ENCODE measurements around the gene GATA2.

Gene GATA2

DNA sequence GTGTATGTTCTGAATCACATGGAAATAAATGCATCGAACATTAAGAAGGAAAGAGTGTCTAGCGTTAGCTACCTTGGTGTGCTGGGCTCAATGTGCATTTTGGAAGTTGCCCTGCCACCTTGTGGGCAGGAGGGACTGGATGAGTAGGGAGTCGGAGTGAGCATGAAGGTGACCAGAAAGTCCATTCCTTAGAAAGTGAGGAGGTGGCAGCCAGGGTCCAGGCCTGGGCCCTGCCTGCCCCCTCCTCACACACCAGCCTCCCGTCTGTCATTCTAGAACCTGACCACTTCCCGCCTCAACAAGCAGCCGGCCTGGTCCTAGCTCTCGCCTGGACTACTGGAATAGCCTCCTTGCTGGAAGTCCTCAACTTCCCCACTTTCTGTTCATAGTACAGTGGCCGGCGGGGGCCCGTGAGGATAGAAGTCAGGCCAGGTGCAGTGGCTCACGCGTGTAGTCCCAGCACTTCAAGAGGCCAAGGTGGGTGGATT is 10.2 kb upstream of the GATA2 start:
- Histone ChIP-seq H3K27me3 (replicated peaks; ENCODE audit: control insufficient read depth, insufficient read depth, low read length, poor library complexity, severe bottlenecking) (peaks cover 10% of the 10 kb centered on the region), H3K36me3 (ENCODE audit: control insufficient read depth, insufficient read depth, low read length) (no peaks in the 10 kb centered on the region), H3K27ac (ENCODE audit: insufficient read depth, low read length, poor library complexity, severe bottlenecking) (no peak overlapping the region), H3K4me3 (ENCODE audit: insufficient read depth, low read depth, low read length, poor library complexity, severe bottlenecking) (no peak overlapping the region), H3K4me1 (ENCODE audit: control insufficient read depth, insufficient read depth, low read length, poor library complexity, severe bottlenecking) (no peaks in the 10 kb centered on the region), H3K9me3 (ENCODE audit: control insufficient read depth, low read length) (no peaks in the 10 kb centered on the region)
- no peak for DNase-seq

DNA sequence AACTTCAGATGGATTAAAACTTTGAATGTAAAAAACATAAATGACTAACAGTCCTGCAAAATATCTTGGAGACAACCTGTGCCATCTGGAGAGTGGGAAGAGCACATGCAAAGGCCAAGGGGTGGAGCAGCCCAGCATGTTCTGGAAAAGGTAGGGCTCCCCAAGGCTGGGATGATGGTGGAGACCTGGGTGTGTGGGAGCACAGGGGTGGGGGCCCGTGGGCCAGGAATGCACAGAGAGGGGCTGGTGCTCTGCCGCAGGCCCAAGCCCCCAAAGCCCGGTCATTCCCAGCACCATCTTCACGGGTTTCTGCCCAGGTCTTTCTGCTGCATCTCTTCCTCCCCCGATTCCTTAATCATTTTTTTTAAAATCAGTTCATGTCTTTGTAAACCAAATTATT is 9.7 kb upstream of the GATA2 start:
- H3K9me3 ChIP-seq (ENCODE audit: control insufficient read depth, low read length): no peaks in the 10 kb centered on the region
- DNase-seq: no peak
- no peaks in the 10 kb centered on the region for H3K4me1 ChIP-seq (ENCODE audit: control insufficient read depth, insufficient read depth, low read length, poor library complexity, severe bottlenecking)
- no peak overlapping the region for H3K27ac ChIP-seq (ENCODE audit: insufficient read depth, low read length, poor library complexity, severe bottlenecking)
- H3K27me3 ChIP-seq (replicated peaks; ENCODE audit: control insufficient read depth, insufficient read depth, low read length, poor library complexity, severe bottlenecking): peaks cover 10% of the 10 kb centered on the region
- no peaks in the 10 kb centered on the region for H3K36me3 ChIP-seq (ENCODE audit: control insufficient read depth, insufficient read depth, low read length)
- no peak overlapping the region for H3K4me3 ChIP-seq (ENCODE audit: insufficient read depth, low read depth, low read length, poor library complexity, severe bottlenecking)

DNA sequence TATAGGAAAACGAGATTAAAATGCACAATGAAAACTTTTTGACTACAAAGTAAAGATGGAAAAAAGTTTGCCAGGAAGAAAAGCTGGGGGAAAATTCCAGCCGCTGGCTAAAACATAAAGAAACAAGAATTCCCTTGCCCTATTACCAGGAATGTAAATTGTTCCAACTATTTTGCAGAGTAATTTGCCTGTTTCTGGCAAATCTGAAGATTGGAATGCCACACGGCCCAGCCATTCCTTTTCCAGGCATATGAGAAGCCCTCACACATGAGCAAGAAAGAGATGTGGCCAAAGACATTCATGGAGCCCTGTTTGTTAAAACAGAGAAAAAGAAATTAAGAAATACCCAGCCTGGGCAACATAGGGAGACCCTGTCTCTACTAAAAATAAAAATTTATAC is 8.4 kb upstream of the GATA2 start:
- Histone ChIP-seq H3K27me3 (replicated peaks; ENCODE audit: control insufficient read depth, insufficient read depth, low read length, poor library complexity, severe bottlenecking) (peaks cover 10% of the 10 kb centered on the region), H3K27ac (ENCODE audit: insufficient read depth, low read length, poor library complexity, severe bottlenecking) (no peak overlapping the region), H3K36me3 (ENCODE audit: control insufficient read depth, insufficient read depth, low read length) (no peaks in the 10 kb centered on the region), H3K4me3 (ENCODE audit: insufficient read depth, low read depth, low read length, poor library complexity, severe bottlenecking) (no peak overlapping the region), H3K9me3 (ENCODE audit: control insufficient read depth, low read length) (no peaks in the 10 kb centered on the region), H3K4me1 (ENCODE audit: control insufficient read depth, insufficient read depth, low read length, poor library complexity, severe bottlenecking) (peaks cover 5% of the 10 kb centered on the region)
- no peak for DNase-seq

DNA sequence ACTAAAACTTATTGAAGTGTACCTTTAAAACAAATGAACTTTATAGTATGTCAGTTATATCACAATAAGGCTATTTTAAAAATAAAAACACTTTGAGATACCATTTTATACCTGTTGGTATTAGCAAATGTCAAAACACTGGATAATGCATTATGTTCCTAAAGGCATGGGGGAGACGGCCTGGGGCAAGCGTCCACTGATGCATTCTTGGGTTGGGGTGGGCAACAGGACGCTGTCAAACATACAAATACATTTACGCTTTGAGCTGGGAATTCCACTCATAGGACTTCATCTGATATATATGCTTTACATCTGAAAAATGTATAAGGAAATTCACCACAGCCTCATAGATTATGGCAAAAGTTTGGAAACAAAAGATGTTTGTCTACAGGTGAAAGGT is 7.6 kb upstream of the GATA2 start:
- no peak for DNase-seq
- Histone ChIP-seq H3K9me3 (ENCODE audit: control insufficient read depth, low read length) (no peaks in the 10 kb centered on the region), H3K4me3 (ENCODE audit: insufficient read depth, low read depth, low read length, poor library complexity, severe bottlenecking) (no peak overlapping the region), H3K27me3 (replicated peaks; ENCODE audit: control insufficient read depth, insufficient read depth, low read length, poor library complexity, severe bottlenecking) (peaks cover 13% of the 10 kb centered on the region), H3K27ac (ENCODE audit: insufficient read depth, low read length, poor library complexity, severe bottlenecking) (no peak overlapping the region), H3K36me3 (ENCODE audit: control insufficient read depth, insufficient read depth, low read length) (no peaks in the 10 kb centered on the region), H3K4me1 (ENCODE audit: control insufficient read depth, insufficient read depth, low read length, poor library complexity, severe bottlenecking) (peaks cover 5% of the 10 kb centered on the region)

DNA sequence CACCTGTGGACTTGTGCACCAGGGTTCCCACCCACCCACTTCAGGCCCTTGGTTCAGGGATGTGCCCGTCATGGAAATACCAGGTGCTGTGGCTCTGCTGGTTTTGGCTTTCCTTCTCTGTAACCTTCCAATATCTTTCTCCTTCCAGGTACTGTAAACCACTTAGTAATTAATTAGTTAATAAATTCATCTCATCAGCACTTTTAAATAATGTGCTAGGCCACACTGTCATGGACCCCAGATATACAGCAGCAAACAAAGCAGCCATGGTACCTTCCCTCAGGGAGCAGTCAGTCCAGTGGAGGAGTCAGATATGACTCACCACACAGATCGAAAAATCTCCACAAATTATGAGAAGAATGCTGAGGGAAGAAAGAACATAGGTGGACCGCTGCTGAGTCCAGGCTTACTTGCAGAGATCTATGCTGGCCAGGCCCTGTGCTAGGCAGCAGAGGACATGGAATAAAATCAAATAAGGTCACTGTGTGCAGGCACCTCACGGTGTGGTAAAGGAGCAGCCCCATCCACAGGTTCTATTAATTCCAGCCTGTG is 6.8 kb upstream of the GATA2 start:
- H3K27ac ChIP-seq (ENCODE audit: insufficient read depth, low read length, poor library complexity, severe bottlenecking): no peak overlapping the region
- peaks cover 13% of the 10 kb centered on the region for H3K27me3 ChIP-seq (replicated peaks; ENCODE audit: control insufficient read depth, insufficient read depth, low read length, poor library complexity, severe bottlenecking)
- no peak for DNase-seq

DNA sequence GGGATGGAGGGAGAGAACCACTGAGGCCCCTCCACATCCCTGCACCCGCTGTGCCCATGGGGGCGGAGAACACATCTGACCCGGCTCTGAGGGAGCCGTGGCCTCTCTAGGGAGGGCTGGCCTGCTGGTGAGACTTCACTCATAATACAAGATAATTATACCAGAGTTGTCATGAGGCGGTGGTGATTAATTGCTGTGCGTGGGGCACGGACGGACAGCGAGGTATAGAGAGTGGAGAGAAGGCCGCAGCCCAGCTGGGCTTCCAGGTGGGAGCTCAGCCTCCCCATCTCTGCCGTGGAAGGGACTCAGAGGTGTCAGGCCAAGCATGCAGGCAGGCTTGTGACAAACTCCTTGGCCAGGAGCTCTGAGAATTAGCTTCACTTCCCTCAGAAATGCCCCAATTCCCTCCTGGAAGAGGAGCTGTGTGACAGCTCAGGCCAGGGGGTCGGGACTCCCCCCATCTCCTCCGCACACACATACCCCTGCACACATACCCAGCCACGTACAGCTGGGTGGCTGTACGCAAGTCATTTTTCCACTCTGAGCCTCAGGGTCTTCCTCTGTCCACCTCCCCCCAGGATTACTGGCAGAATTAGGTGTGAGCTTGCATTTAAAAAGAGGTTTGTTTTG is 6.0 kb upstream of the GATA2 start:
- H3K27me3 ChIP-seq (replicated peaks; ENCODE audit: control insufficient read depth, insufficient read depth, low read length, poor library complexity, severe bottlenecking): peaks cover 13% of the 10 kb centered on the region
- H3K4me3 ChIP-seq (ENCODE audit: insufficient read depth, low read depth, low read length, poor library complexity, severe bottlenecking): no peak overlapping the region
- H3K27ac ChIP-seq (ENCODE audit: insufficient read depth, low read length, poor library complexity, severe bottlenecking): no peak overlapping the region
- no peaks in the 10 kb centered on the region for H3K9me3 ChIP-seq (ENCODE audit: control insufficient read depth, low read length)
- no peaks in the 10 kb centered on the region for H3K36me3 ChIP-seq (ENCODE audit: control insufficient read depth, insufficient read depth, low read length)
- DNase-seq: no peak
- peaks cover 5% of the 10 kb centered on the region for H3K4me1 ChIP-seq (ENCODE audit: control insufficient read depth, insufficient read depth, low read length, poor library complexity, severe bottlenecking)

More for the DNA sequence above, 6.8 kb upstream of the GATA2 start:
- Histone ChIP-seq H3K36me3 (ENCODE audit: control insufficient read depth, insufficient read depth, low read length) (no peaks in the 10 kb centered on the region), H3K9me3 (ENCODE audit: control insufficient read depth, low read length) (no peaks in the 10 kb centered on the region), H3K4me3 (ENCODE audit: insufficient read depth, low read depth, low read length, poor library complexity, severe bottlenecking) (no peak overlapping the region), H3K4me1 (ENCODE audit: control insufficient read depth, insufficient read depth, low read length, poor library complexity, severe bottlenecking) (peaks cover 5% of the 10 kb centered on the region)

DNA sequence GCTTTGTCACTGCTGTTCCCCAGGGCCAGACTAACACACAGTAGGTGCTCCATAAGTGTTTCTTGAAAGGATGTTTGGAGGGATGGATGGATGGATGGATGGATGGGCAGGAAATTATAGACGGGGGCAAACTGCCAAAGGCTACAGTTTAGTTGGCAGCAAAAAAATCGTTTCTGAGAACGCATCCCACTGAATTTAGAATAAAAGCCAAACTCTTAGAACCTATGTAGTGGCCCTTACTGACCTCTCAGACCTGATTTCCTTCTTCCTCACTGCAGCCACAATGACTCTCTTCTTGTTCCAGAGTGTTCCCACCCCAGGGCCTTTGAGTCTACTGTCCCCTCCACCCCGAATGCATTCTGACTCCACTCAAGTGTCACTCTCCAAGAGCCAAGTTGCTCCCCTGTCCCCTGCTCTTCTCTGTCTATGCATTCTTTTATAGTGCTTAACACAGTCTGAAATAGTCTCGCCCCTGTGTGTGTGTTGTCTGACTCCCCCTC is 5.2 kb upstream of the GATA2 start:
- DNase-seq: no peak
- Histone ChIP-seq H3K4me1 (ENCODE audit: control insufficient read depth, insufficient read depth, low read length, poor library complexity, severe bottlenecking) (peaks cover 7% of the 10 kb centered on the region), H3K4me3 (ENCODE audit: insufficient read depth, low read depth, low read length, poor library complexity, severe bottlenecking) (no peak overlapping the region), H3K27ac (ENCODE audit: insufficient read depth, low read length, poor library complexity, severe bottlenecking) (no peak overlapping the region), H3K36me3 (ENCODE audit: control insufficient read depth, insufficient read depth, low read length) (no peaks in the 10 kb centered on the region), H3K9me3 (ENCODE audit: control insufficient read depth, low read length) (no peaks in the 10 kb centered on the region), H3K27me3 (replicated peaks; ENCODE audit: control insufficient read depth, insufficient read depth, low read length, poor library complexity, severe bottlenecking) (peaks cover 19% of the 10 kb centered on the region)

DNA sequence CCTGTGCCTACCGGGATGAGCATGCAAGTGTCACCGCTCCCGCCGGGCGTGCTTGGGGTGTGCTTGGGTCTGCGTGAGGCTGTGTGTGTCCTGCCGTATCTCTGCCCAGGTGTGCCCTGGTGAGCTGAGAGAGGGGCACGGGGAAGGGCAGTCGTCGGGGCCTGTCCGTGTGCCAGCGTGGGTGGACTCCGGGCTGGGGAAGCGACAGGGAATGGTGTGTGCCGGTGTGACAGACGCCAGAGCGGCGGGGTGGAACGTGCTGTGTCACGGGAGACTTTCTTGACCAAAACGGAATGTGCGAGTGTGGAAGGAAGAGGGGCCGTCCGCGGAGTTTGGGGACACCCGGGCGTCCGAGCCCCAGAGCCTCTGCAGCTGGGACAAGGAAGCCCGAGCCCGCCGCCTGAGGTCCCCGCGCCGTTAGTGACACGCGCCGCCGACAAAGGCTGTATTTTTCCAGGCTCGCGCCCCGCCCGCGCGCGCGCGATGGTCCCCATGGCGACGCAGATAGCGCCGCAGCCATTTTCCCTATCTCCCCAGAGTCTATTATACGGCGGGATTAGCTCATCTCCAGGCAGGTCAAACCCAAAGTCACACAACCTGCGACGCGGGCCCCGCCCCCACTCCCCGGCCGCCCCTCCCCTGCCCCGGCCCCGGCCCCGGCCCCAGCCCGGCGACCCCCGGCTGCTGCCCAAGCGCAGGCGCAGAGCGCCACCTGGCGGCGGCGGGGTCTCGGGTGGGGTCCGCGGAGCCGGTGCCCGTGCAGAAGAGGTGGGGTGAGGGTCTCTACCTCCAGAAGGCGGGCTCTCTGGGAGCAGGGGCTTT is 4.5 kb upstream of the GATA2 start:
- H3K27me3 ChIP-seq (replicated peaks; ENCODE audit: control insufficient read depth, insufficient read depth, low read length, poor library complexity, severe bottlenecking): peaks cover 25% of the 10 kb centered on the region
- H3K4me3 ChIP-seq (ENCODE audit: insufficient read depth, low read depth, low read length, poor library complexity, severe bottlenecking): peak overlapping the region; percentile 51
- no peak overlapping the region for H3K27ac ChIP-seq (ENCODE audit: insufficient read depth, low read length, poor library complexity, severe bottlenecking)
- no peaks in the 10 kb centered on the region for H3K36me3 ChIP-seq (ENCODE audit: control insufficient read depth, insufficient read depth, low read length)
- no peaks in the 10 kb centered on the region for H3K9me3 ChIP-seq (ENCODE audit: control insufficient read depth, low read length)
- peak; percentile 14 to 48 (median 37) for DNase-seq
- peaks cover 14% of the 10 kb centered on the region for H3K4me1 ChIP-seq (ENCODE audit: control insufficient read depth, insufficient read depth, low read length, poor library complexity, severe bottlenecking)

DNA sequence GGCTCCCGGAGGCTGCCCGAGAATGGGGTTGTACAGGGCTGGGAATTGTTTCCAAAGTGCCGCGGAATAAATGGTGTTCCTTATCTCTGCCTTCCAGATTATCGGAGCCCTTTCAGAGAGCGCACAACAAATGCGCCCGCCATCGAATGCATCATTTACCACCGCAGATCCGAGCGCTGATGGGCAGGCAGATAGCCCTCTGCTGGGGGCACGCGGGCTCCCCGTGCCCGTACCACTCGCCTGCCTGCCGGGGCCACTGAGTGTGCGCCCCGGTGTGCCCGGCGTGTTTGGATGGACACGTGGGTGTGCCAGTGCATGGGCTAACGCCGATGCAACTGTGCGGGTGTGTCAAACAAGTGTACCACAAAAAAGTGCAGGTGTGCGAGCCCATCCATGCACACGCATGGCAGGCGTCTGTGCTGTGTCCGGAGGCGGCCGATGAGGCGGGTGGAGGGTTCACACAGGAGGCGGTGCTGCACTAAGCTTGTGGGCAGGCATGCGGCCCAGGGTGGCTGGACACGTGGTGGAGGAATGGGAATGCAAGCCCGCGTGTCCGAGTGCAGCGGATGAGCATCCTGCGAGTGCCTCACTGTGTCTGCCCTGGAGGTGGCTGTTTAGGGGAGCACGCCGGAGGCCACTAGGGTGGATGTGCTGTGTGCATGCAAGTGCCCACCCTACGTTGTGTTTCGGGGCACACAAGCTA is 3.8 kb upstream of the GATA2 start:
- Histone ChIP-seq H3K27ac (ENCODE audit: insufficient read depth, low read length, poor library complexity, severe bottlenecking) (no peak overlapping the region), H3K4me3 (ENCODE audit: insufficient read depth, low read depth, low read length, poor library complexity, severe bottlenecking) (no peak overlapping the region), H3K9me3 (ENCODE audit: control insufficient read depth, low read length) (no peaks in the 10 kb centered on the region), H3K36me3 (ENCODE audit: control insufficient read depth, insufficient read depth, low read length) (no peaks in the 10 kb centered on the region), H3K4me1 (ENCODE audit: control insufficient read depth, insufficient read depth, low read length, poor library complexity, severe bottlenecking) (peaks cover 21% of the 10 kb centered on the region), H3K27me3 (replicated peaks; ENCODE audit: control insufficient read depth, insufficient read depth, low read length, poor library complexity, severe bottlenecking) (peaks cover 33% of the 10 kb centered on the region)
- DNase-seq: no peak

Data from effector memory CD4-positive, alpha-beta T cell (primary cell).